Measurements from ENCODE around the gene RASAL2.

GRCh38 chr1:178096421-178096820 is 2.5 kb downstream of the RASAL2 start:
- TF ChIP-seq MAFK (IDR thresholded peaks at IDR 0.05; ENCODE audit: partially characterized antibody) = no peak
- no peak for TF ChIP-seq CEBPB (IDR thresholded peaks at IDR 0.05)
- no peak for TF ChIP-seq CTCF (IDR thresholded peaks at IDR 0.05)
- no peak for TF ChIP-seq BHLHE40 (IDR thresholded peaks at IDR 0.05; ENCODE audit: low read depth, low read length)
- TF ChIP-seq POLR2A (IDR thresholded peaks at IDR 0.05; ENCODE audit: low read length) = no peak
- TF ChIP-seq JUN (IDR thresholded peaks at IDR 0.05) = no peak
- TF ChIP-seq HOXA7 (CRISPR knock-in tag; IDR thresholded peaks at IDR 0.05) = no peak
- TF ChIP-seq SREBF2 (IDR thresholded peaks at IDR 0.05) = no peak

Data from A549 (cell line).